Peyer's patch (tissue), 4 donors: ENCODE data around the gene UROD.

Experiments used
- CTCF ChIP-seq, 6 experiments: fragments of 450-650 bp in 4 of 6; fragments of 200-600 bp in 2 of 6; sonication (generic) in 1 of 6; IDR thresholded peaks; one replicate each; pipeline ENCODE4 v1.5.1; 2017 to 2019; ENCODE audit warnings: antibody characterized with exemption in 6 of 6, mild to moderate bottlenecking in 3 of 6, moderate library complexity in 1 of 6
- POLR2A ChIP-seq, 2 donors: fragments of 450-650 bp; IDR thresholded peaks; one replicate each; pipeline ENCODE4 v1.5.1; 2017; ENCODE audit warnings: antibody characterized with exemption in 2 of 2, mild to moderate bottlenecking in 2 of 2, moderate library complexity in 2 of 2

DNA sequence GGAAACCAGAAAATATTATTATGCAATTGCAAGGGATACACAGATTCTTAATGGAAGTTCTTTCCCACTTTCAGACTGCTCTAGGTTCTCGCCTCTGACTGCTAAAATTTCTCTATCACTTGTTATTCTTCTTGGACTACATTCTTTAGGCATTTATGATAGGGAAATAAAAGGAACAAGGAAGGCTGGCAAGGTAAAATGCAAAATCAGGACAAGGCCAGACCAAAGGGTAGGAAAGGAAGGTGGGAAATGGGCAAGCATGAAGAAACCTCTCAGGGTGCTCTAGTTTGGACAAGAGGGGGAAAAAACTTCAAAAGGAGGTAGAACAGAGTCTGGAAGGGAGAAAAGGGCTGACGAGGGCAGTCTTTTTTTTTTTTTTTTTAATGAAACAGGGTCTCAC, 26.2 kb downstream of the UROD start:
- TF ChIP-seq CTCF (IDR thresholded peaks at IDR 0.05) (no peak), POLR2A (IDR thresholded peaks at IDR 0.05) (no peak)
